Left ventricle myocardium inferior (tissue), 1 donor: Measurements from ENCODE around the gene THSD4. TPM values are rescaled to one million over a fixed set of nuclear protein-coding genes. Genes with fewer than 3 reads are reported as not detected.

Experiments
- DNase-seq: peaks from one replicate; pipeline ENCODE4 v3.0.0-alpha.2; 2020
- H3K27ac ChIP-seq: fragments of 200-600 bp; replicated peaks from 2 replicates; pipeline ENCODE4 v1.8.0; 2021
- H3K27me3 ChIP-seq: fragments of 200-600 bp; 2 replicates; pipeline ENCODE4 v1.8.0; 2021; ENCODE audit warnings: low read depth
- H3K36me3 ChIP-seq: fragments of 200-600 bp; 2 replicates; pipeline ENCODE4 v1.8.0; 2021
- H3K4me1 ChIP-seq: fragments of 200-600 bp; 2 replicates; pipeline ENCODE4 v1.8.0; 2021
- H3K4me3 ChIP-seq: fragments of 200-600 bp; 2 replicates; pipeline ENCODE4 v1.8.0; 2021; ENCODE audit warnings: mild to moderate bottlenecking, moderate library complexity
- H3K9me3 ChIP-seq: fragments of 200-600 bp; replicated peaks from 2 replicates; pipeline ENCODE4 v1.8.0; 2021
- intact Hi-C: fragments of 100-400 bp; cut with micrococcal nuclease; formaldehyde crosslinking; loops from one replicate; pipeline ENCODE4 v1.11.0; 2022
- total RNA-seq: library from RNA; stranded (reverse); fragmentation: NEBNext Ultra II Directional; extraction: Animal tissue kit (Norgen Biotek cat#: 25700); gene quantifications from one replicate; pipeline ENCODE4 v1.2.1, GENCODE V29; 2021
- TF ChIP-seq, protein P1 (sequence below): fragments of 200-600 bp; IDR thresholded peaks from 2 replicates; pipeline ENCODE4 v1.8.0; 2021; ENCODE audit warnings: antibody characterized with exemption, mild to moderate bottlenecking, borderline replicate concordance
- donor health status: DM: no; HTN: yes; CAD: no; lungs with severe emphysema.

The THSD4 gene
- total RNA-seq, 1 donor from 2014 or later = 95.8 TPM

DNA sequence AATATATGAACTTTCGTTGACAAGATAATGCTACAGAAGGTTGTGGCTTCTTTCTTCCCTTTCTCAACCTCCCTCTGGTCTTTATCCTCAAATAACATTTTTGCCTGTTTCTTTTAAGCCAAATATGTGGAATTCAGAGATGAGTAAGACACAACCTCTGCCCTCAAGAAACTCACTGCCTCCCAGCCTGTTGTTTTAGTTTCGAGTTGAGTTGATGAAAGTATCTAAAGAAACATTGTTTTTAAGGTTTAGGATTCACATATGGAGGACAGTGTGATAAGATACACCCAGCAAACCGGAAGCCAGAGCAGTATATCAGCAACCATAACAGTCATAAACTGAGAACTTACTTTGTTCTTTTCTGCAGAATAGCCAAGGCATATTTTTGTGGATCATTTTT is 218.6 kb downstream of the THSD4 start:
- Histone ChIP-seq H3K9me3 (no peaks in the 10 kb centered on the region), H3K36me3 (no peaks in the 10 kb centered on the region), H3K27ac (peak overlapping the region; percentile 76), H3K27me3 (no peaks in the 10 kb centered on the region), H3K4me1 (peaks cover 65% of the 10 kb centered on the region), H3K4me3 (no peak overlapping the region)
- no peak for DNase-seq
- intact Hi-C loops = no loop called here
- TF ChIP-seq, protein P1, sequence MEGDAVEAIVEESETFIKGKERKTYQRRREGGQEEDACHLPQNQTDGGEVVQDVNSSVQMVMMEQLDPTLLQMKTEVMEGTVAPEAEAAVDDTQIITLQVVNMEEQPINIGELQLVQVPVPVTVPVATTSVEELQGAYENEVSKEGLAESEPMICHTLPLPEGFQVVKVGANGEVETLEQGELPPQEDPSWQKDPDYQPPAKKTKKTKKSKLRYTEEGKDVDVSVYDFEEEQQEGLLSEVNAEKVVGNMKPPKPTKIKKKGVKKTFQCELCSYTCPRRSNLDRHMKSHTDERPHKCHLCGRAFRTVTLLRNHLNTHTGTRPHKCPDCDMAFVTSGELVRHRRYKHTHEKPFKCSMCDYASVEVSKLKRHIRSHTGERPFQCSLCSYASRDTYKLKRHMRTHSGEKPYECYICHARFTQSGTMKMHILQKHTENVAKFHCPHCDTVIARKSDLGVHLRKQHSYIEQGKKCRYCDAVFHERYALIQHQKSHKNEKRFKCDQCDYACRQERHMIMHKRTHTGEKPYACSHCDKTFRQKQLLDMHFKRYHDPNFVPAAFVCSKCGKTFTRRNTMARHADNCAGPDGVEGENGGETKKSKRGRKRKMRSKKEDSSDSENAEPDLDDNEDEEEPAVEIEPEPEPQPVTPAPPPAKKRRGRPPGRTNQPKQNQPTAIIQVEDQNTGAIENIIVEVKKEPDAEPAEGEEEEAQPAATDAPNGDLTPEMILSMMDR = no peak

DNA sequence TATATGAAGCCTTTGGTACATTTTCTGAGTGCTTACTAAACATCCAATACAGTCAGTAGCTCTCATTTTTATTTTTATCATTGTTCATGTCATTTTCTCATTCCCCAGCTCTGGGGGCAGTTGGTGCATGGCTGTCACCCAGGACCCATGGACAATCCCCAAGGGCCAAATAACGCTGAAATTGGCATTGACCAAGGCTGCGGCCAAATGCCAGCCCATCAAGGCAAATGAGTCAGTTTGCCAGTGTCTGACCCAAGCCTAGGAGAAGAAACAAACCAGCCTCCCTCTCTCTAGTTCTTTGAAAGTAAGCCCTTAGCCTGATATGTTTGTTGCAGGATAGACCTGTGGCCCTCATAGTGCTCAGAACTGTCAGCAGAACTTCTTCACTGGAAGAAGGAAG is 219.2 kb downstream of the THSD4 start:
- Histone ChIP-seq H3K27ac (peak overlapping the region; percentile 76), H3K9me3 (no peaks in the 10 kb centered on the region), H3K27me3 (no peaks in the 10 kb centered on the region), H3K36me3 (no peaks in the 10 kb centered on the region), H3K4me1 (peaks cover 65% of the 10 kb centered on the region), H3K4me3 (no peak overlapping the region)
- TF ChIP-seq, protein P1 = no peak
- DNase-seq = no peak
- intact Hi-C loops = no loop called here

DNA sequence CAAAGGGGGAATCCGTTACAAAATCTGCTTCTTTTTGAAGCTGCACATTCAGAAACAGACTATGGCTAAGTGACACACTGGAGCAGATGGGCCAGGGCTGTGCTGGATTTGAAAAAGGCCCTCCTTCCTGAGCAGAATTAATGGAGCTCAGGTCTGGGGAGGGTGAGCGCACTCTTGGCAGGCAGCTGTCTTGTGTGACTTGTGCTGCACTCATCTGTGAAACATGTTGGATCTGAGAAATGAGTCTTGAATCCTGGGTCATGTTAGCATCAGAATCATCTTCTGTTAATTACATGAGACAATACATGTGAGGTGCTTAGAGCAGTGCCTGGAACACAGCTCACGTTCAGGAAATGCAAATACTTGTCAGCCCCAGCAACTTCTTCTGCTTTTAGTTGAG is 219.6 kb downstream of the THSD4 start:
- no peaks in the 10 kb centered on the region for H3K9me3 ChIP-seq
- TF ChIP-seq, protein P1 = no peak
- peaks cover 61% of the 10 kb centered on the region for H3K4me1 ChIP-seq
- intact Hi-C loops = no loop called here
- DNase-seq = no peak
- H3K27ac ChIP-seq = peak overlapping the region; percentile 76
- no peak overlapping the region for H3K4me3 ChIP-seq
- H3K27me3 ChIP-seq = no peaks in the 10 kb centered on the region
- H3K36me3 ChIP-seq = no peaks in the 10 kb centered on the region

DNA sequence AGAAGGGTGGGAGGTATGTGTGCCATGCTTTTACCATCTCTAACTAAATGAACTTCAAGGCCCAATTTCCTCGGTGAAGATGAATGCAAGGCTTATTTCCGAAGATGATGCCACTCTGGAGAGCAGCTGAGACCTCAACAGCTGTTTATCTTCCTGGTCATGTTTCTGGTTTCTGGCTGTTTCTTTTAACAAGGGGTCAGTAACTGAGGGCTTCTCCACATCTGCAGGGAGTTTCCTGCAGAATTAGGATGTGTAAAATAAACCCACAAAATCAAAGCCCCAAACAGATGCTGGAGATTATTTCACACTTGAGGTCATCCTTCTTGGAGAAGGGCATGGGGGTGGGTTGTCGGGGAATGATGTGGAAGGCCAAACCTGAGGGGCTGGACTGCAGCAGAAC is 220.3 kb downstream of the THSD4 start:
- no peaks in the 10 kb centered on the region for H3K36me3 ChIP-seq
- intact Hi-C loops = no loop called here
- H3K4me1 ChIP-seq = peaks cover 53% of the 10 kb centered on the region
- H3K4me3 ChIP-seq = no peak overlapping the region
- H3K27ac ChIP-seq = peak overlapping the region; percentile 10
- no peak for DNase-seq
- no peaks in the 10 kb centered on the region for H3K9me3 ChIP-seq
- no peaks in the 10 kb centered on the region for H3K27me3 ChIP-seq
- TF ChIP-seq, protein P1 = no peak

DNA sequence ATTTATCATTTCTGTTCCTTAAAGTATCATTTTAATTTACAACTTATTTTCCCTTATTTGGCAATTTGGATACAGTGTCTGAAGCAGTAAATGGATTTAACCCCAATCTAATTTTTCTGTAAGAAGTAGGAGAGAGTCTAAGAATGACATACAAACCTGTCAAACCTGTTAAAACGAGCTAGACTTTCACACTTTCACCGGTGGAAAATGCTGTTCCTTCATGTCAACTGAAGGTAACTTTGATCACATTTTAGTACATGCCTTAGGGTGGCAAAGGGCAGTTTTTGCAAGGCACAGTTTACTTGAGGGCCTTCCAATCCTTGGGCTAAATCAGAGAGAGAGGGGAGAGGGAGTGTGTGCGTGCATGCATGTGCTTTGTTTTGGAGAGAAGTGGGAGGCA is 221.4 kb downstream of the THSD4 start:
- H3K4me3 ChIP-seq = no peak overlapping the region
- TF ChIP-seq, protein P1 = no peak
- H3K4me1 ChIP-seq = peaks cover 43% of the 10 kb centered on the region
- peak overlapping the region; percentile 87 for H3K27ac ChIP-seq
- no peaks in the 10 kb centered on the region for H3K36me3 ChIP-seq
- H3K27me3 ChIP-seq = no peaks in the 10 kb centered on the region
- intact Hi-C loops = no loop called here
- no peaks in the 10 kb centered on the region for H3K9me3 ChIP-seq
- no peak for DNase-seq
